Measurements from ENCODE around the gene NFATC2.

- no peak for TF ChIP-seq CTCF (tag by site-specific recombination; IDR thresholded peaks at IDR 0.05)
- no peak for TF ChIP-seq ZNF785 (tag by site-specific recombination; IDR thresholded peaks at IDR 0.05)
- TF ChIP-seq PATZ1 (tag by site-specific recombination; IDR thresholded peaks at IDR 0.05) = no peak
Measured at GRCh38 chr20:51566594-51566993, 24.1 kb upstream of the NFATC2 start.

Data from HEK293 (cell line).